HG02678 (cell line): ENCODE results near the gene ISM2.
A peak's percentile ranks its signal among the peaks of the same experiment; 100 is the strongest.

Experiments used
- ATAC-seq: cut with Tn5 transposase; IDR thresholded peaks from one replicate; pipeline ENCODE4 v1.9.1; 2021; ENCODE audit warnings: mild to moderate bottlenecking, moderate library complexity; ENCODE audit not compliant: unreplicated experiment

ISM2 gene

DNA sequence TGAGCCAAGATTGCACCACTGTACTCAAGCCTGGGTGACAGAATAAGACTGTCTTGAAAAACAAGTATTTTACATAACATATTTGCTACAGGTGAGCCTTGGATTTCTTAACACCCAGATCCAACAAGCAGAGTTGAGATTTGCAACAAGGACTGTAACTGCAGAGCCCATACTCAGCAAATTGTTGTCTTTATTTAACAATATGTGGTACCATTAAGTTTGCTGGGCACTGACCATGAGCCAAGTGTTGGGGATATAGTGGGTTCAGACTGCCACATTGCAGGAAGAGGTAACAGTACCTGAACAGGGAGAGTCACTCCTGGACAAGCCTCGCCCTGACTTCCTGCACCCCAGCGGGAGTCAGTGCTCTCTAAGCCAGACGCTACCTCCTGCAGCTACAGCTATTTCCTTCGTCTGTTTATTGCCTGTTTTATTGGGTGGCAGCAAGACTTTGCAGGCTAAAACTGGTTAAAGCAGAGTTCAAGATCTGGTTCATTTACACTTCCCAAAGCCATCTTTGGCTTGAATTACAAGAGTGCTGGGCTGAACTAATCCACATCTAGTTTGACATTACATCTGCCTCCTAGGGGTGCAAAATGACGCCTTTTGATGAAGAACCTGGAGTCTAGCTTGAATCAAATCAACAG lies 28.3 kb downstream of the ISM2 start:
- no peak for ATAC-seq

DNA sequence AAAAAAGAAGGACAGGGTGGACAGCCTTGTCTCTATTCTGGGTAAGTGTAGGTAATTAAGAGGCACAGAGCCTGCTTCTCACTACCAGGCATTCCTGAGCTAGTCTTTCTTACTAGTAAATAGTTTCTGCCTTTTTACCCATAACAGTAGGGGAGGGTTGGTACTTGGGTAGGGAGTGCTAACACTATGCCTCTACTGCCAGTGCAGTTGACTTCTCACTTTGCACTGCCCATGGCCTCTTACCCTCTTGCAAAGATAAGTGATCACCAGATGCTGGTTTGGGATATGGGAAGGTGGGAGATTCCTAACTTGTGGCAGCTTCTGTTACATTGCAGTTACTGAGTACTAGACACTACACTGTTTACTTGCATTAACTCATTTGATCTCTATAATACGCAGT lies 29.1 kb downstream of the ISM2 start:
- ATAC-seq, result no peak

DNA sequence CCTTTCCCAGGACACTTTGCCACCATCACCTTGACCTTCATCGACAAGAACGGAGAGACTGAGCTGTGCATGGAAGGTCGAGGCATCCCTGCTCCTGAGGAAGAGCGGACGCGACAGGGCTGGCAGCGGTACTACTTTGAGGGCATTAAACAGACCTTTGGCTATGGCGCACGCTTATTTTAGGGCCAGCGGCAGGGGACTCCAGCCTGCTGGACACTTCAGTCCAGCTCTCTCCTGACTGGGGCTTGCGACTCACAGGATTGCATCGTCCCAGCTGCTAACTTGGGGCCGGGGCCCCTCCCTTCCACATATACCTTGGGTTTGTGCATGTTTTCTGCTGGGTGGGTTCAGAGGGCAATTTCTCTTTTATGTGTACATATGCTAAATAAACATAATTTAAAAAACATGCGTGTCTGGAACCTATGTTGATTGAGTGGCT lies 29.5 kb downstream of the ISM2 start:
- ATAC-seq, result no peak

DNA sequence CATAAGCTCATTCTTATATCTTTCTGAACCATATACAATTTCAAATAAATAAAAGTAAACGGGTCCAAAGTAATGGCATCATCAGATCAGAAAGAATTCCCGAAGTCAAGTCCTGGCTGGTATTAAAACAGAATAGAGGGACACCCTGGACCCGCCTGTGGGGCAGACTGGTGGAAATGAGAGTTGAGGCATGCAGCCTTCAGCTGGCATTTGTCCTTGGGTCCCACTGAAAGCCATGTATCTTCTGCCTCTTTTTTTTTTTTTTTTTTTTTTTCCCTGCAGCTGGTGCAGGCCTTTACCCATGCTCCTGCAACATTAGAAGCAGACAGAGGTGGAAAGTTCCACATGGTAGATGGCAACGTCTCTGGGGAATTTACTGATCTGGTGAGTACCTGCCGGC lies 30.8 kb downstream of the ISM2 start:
- ATAC-seq, result no peak

DNA sequence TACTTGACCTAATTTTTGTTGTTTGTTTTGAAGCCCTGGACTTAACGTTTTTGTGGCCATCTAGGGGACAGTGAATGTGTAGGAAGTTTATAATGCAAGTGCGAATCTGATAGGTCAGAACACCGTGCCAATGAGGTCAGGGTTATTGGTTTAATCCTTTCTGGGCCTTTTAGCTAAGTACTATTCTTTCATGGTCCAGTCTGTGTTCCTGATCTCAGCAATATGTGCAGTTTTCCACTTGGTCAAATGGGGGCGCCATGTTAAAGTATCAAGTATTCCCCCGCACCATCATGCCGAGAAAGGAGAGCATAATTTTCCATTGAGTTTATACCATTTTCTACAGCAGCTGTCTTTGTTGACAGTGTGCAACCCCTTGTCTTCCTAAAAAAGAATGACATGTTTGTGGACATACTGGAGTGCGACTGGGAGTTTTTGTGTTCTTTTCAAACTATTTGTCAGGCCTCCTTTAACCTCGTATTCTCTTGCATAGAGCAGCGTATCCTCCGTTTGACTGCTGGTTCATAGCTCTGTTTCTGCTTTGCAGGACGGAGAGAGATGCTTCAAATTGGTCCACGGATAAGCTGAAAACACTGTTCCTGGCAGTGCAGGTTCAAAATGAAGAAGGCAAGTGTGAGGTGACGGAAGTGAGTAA lies 39.4 kb downstream of the ISM2 start:
- ATAC-seq, result no peak

DNA sequence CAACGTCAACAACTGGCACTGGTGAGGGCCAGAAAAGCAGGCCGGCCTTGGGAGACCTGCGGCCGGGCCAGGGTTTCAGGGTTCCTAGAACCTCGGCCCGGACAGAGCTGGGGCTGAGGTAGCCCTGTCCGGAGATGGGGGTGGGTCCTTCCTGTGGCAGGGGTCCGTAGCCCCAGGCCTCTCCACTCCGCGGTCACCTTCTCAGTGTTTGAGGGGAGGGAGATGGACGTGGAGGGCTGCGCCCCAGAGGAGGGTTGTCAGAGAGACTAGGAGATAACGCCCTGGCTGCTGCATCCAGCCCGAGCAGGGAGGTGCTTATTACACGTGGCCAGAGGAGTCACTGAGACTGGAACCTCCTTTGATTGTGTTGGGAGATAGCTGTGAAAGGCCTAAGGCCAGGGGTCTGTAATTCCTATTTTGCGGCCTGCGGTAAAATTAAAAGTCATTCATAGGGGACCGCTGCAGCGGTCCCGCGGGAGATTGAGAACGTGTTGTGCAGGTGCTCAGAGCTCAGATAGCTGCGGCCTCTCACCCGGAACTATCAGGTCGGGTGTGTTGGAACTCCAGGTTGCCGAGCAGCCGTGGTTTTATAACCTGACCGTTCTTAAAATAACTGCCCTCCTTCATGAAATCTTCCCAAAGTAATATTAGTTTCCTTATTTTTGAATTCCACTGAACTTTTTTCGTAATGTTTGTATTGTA lies 40.2 kb downstream of the ISM2 start:
- ATAC-seq, result peak; percentile 14

DNA sequence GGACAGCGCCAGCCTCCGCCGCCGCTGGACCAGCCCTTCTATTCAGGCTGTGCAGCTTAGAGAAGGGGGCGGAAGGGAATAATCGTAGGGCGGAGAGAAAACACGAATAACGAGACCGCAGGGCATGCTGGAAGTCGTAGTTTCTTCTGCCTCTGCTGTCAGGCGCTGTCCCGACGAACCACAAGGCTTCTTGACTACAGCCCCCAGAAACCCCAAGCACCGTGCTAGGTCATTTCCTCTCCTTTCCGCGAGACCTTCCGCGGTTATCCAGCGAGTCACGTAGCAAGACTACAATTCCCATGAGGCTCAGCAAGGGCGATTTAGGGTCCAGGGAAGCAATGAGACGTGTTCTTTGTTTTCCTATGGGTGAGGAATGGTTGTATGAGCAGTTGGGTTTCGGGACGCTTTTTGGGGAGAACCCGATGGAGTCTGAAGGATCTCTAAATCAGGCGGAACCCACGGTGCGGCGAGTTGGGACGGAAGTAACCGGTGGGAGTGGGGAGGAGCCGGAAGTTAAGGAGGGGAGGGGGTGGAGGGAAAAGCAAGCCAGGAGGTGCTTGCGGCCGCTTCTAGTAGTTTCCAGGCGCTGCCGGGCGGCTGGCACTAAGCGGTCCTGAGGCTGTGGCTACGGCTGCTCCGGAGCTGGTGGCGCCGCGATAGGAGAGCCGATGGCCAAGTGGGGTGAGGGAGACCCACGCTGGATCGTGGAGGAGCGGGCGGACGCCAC lies 40.9 kb downstream of the ISM2 start, which contains the start of the genes AHSA1 and VIPAS39:
TSS of gene AHSA1 (plus strand) at position 572 of the 727 bp plus-strand sequence. CDS start at position 669, 97 bp downstream.
TSS of gene VIPAS39 (minus strand) at position 80 of the 727 bp plus-strand sequence. CDS start 3,499 bp downstream, outside the sequence.
- peak; percentile 91 for ATAC-seq

DNA sequence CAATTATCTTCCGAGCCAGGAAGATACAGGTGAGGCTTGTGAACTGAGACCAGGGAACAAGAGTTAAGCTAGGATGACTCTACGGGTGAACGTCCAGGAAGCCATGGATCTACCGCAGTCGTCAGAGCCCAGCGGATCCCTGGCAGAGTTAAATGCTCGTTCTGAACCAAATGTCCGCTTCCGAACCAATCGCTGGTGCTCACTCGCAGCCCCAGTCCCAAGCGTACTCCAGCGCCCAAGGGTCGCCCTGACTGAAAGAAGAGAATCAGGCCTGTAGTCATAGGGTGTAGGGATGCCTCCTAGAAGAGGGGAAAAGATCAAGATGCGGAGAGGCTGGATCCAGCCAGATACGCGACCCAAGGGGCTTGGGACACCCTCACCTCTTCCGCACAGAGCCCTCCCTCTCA lies 41.5 kb downstream of the ISM2 start:
- no peak for ATAC-seq

DNA sequence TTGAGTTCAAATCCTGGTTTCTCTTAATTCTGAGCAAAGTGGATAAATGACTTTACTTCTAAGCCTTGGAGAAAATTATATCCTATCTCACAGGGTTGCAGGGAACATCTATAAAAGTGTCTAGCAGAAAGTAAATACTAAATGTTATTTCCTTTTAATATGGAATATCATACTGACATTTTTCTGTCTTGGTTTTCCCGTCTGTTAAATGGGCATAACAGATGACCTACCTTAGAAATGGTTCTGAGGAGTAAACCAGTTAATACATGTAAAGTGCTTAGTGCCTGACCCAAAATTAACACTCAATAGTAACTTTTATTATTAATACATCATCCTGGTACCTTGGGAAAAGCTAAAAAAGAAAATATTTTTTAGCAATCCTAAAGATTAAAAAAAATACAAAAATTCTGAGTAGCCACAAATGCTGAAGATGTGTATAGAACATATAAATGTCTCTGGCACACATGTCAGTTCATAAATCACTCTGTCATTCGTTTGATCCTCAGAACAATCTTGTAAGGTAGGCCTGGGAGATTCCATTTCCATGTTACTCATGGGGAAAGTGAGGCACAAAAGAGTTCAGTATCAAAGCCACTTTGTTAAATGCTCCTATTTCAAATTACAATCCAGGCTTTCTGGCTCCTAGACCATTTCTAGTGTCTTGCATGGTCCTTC lies 42.5 kb downstream of the ISM2 start:
- ATAC-seq, result no peak

DNA sequence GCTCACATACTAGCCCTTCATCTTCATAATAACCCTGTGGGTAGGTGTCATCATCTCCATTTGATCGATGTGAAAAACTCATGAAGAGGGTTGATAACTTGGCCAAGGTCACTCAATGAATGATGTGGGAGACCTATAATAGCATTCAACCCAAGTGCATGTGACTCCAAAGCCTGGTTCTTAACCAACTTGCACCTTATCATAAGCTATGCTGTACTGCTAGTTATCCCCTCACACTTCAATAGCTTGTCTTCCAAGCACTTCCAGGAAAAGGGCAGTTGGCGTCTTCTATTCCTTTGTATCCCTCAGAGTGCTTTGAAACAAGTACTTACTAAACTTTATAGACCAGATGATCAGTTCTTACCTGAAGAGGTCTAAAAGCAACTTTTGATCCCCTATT lies 56.4 kb downstream of the ISM2 start:
- no peak for ATAC-seq

DNA sequence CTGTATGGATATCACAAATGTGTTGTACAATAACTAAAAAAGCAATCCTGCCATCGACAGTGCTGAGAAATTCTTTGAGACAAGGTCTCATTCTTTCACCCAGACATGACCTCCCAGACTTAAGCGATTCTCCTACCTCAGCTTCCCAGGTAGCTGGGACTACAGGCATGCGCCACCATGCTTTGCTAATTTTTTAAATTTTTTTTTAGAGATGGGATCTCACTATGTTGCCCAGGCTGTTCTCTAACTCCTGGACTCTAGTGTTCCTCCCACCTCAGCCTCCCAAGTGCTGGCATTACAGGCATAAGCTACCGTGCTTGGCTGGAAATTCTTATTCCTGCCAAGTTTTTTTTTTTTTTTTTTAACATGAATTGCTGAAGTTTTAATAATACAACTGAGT lies 58.8 kb downstream of the ISM2 start:
- ATAC-seq, result no peak

DNA sequence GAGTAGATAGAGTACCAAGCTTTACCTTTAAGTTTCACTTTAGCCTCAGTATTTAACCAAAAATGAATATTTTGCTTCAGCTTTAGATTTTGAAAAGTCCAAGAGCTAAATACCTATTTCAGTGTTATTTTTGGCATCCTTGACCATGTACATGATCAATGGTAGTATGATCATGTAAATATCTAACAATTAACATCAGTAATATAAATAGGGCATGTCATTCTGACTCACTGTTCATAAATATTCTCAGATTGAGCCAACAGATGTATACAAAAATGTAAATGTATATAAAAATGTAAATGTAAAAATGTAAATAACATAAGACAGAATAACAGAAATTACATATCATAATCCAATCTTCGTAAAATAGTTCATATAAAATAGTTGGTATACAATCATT lies 60.0 kb downstream of the ISM2 start:
- no peak for ATAC-seq

DNA sequence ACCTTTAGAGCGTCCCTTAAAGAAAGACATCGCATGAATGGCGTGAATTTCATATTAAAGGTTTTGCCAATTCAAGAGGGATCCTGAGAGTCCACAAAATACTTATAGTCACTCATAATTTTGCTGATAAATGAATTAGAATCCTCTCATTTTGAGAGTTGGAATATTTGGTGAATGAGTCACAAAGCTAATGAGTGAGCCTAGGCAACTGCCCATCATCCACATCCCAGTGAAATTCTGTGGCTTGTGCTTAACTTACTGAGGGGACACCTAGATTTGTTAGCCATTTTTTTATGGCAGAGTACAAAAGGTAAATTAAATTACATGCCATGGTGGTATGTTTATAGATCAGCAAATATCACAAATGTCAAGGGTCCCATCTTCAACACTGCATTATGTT lies 62.6 kb downstream of the ISM2 start:
- no peak for ATAC-seq

DNA sequence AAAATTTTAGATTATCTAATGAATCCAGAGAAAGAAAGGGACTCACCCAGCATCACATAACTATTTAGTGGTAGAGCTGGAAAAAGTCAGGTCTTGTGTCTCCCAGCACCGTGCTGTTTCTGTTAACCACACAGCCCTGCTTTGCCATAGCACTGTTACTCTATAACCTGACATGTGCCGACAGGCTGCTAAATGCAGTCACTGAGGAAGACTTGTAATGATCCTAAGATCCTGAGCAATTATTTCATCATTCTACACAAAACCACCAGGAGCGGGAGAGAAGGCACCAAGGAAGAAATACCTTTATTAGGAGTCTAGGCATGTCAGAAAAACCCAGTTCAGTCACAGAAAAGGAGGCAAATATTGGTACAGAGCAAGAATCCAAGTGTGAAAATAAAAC lies 72.2 kb downstream of the ISM2 start:
- no peak for ATAC-seq

DNA sequence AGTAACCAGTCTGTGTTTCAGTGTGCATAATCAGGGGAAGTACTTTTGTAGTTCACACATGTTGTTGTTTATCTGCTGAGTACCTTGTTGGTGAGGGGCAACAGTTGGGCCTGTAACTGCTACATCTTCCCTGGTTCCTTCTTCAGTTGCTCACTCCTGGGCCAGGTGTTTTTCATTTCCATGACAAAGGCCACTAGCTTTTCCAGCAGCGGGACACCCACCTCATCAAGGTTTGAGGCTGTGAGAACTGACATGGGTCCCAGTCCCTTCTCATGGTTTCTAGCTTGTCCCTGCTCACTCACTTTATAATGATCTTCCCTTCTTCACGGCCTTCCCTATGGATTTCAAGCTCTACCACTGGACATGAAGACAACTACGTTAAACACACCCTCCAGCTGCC lies 73.8 kb downstream of the ISM2 start:
- ATAC-seq, result no peak
